ENCODE data around the gene OTOF. TPM values are rescaled to one million over a fixed set of nuclear protein-coding genes. Genes with fewer than 3 reads are reported as not detected.
A peak's percentile ranks its signal among the peaks of the same experiment; 100 is the strongest.

OTOF gene
- total and polyA plus RNA-seq, 10 donors, result 0.06 to 1.6 (median 0.25) TPM

DNA sequence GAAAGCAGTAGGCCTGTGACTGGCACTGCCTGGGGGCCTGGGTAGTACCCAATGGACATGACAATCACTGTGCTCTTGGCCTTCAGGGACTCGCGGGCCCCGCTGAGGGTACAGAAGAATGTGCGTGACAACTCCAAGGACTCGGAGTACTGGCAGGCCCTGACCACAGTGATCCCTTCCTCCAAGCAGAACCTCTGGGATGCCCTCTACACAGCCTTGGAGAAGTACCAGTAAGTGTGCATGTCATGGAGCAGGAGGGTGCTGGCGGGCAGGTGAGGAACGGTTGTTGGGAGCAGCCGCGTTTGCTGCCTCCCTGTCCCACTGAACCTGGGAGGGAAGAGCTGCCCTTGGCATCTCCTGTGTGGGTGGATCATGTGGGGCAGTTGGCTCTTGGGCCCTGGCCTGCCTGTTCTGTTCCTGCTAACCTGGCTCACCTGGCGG is 23.3 kb downstream of the OTOF start:
- WGBS, 5 donors, result 84 to 94% (median 90%) methylated on average over 10 of the region's 10 CpGs
- no peak for TF ChIP-seq POLR2AphosphoS5 (IDR thresholded peaks at IDR 0.05)
- TF ChIP-seq POLR2A (IDR thresholded peaks at IDR 0.05), result no peak
- no peak for TF ChIP-seq CTCF (IDR thresholded peaks at IDR 0.05 in 8 of 11, conservative IDR thresholded peaks at IDR 0.05 in 3 of 11)
- intact Hi-C loops (cut with DNase I; ENCODE audit: low total_unique reads), result no loop called here

DNA sequence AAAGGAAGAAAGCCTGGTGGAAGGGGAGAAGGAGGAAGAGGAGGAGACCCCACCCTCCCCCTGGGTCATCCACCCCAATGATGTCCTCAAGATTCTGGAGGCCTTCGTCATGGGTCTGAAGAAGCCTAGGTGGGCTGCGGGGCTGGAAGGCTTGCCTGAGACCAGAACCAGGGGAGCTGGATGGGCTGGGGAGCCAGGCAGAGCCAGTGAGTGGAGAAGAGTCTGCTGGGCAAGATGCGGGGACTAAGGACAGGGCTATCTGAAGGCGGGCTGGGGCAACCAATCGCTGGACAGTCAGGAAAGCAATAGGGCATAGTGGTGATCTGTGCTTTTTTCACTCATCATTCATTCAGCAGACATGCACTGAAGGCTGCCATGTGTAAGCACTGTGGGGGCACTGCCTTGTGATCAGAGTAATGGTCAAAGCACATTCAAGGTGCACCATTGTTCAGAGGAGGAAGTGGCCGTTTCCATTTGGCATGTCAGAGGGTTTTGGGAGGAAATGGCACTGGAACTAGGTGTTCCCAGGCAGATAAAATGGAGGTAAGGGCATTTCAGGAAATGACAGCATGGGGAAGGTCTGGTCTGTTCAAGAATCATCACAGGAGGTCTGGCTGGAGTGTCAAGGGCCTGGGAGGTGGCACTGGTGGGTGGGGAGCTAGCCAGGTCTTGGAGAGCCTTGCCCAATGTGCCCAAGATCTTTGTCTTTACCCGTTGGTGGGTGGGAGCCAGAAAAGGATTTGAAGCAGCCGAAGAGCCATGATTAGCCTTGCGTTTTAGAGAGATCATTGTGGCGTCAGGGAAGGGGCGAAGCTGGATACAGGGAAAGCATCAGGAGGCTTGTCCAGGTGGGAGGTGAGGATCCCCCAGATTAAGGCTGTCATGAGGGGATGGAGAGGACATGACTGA is 24.2 kb downstream of the OTOF start:
- intact Hi-C loops (cut with DNase I; ENCODE audit: low total_unique reads), result no loop called here
- WGBS, 5 donors, result 75 to 84% (median 81%) methylated on average over 11 of the region's 11 CpGs
- H3K4me1 ChIP-seq, result peaks cover 0 to 51% (median 22%) of the 10 kb centered on the region in 6 donors
- no peaks in the 10 kb centered on the region for H3K27me3 ChIP-seq (replicated peaks in 1 of 7)
- no peak for TF ChIP-seq POLR2A (IDR thresholded peaks at IDR 0.05)
- peak in 1 of 3 donors; percentile 80 for TF ChIP-seq POLR2AphosphoS5 (IDR thresholded peaks at IDR 0.05)
- no peak for TF ChIP-seq CTCF (IDR thresholded peaks at IDR 0.05 in 8 of 11, conservative IDR thresholded peaks at IDR 0.05 in 3 of 11)
- DNase-seq, result peak; percentile 33
- no peak overlapping the region for H3K27ac ChIP-seq
- H3K4me3 ChIP-seq, result no peak overlapping the region
- no peaks in the 10 kb centered on the region for H3K9me3 ChIP-seq
- no peaks in the 10 kb centered on the region for H3K36me3 ChIP-seq

More for the DNA sequence above, 23.3 kb downstream of the OTOF start:
- Histone ChIP-seq H3K4me1 (peaks cover 0 to 60% (median 24%) of the 10 kb centered on the region in 6 donors), H3K27ac (peak overlapping the region in 2 of 8 donors; percentile 70 to 82), H3K36me3 (no peaks in the 10 kb centered on the region), H3K9me3 (no peaks in the 10 kb centered on the region), H3K4me3 (peak overlapping the region in 1 of 8 donors; percentile 38), H3K27me3 (replicated peaks in 1 of 7) (no peaks in the 10 kb centered on the region)
- DNase-seq, result peak; percentile 66

DNA sequence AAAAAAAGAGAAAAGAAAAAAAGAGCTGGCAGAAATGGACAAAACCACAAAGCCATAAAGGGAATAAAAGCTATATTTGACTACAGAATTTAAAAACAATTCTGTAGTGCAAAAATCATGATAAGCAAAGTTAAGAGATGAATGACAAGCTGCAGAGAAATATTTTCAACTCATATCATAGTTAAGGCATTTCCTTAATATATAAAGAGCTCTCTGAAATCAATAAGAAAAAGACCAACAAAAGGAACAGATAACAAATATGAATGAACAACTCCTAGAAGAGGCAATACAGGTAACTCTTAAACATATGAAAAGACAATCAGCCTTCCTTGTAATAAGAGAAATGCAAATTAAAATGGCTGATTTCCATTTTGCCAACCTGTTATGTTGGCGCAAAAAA is 26.2 kb downstream of the OTOF start:
- DNase-seq, result no peak
- H3K27me3 ChIP-seq (replicated peaks in 1 of 7), result no peaks in the 10 kb centered on the region
- no peak overlapping the region for H3K27ac ChIP-seq
- no peak for TF ChIP-seq POLR2A (IDR thresholded peaks at IDR 0.05)
- no peak for TF ChIP-seq CTCF (IDR thresholded peaks at IDR 0.05 in 8 of 11, conservative IDR thresholded peaks at IDR 0.05 in 3 of 11)
- TF ChIP-seq POLR2AphosphoS5 (IDR thresholded peaks at IDR 0.05), result no peak
- no peak overlapping the region for H3K4me3 ChIP-seq
- H3K9me3 ChIP-seq, result no peaks in the 10 kb centered on the region
- intact Hi-C loops (cut with DNase I; ENCODE audit: low total_unique reads), result no loop called here
- 90 to 100% (median 98%) methylated on average over 1 of the region's 1 CpG for WGBS, 5 donors
- H3K36me3 ChIP-seq, result no peaks in the 10 kb centered on the region
- H3K4me1 ChIP-seq, result peaks cover 0 to 33% (median 13%) of the 10 kb centered on the region in 6 donors

DNA sequence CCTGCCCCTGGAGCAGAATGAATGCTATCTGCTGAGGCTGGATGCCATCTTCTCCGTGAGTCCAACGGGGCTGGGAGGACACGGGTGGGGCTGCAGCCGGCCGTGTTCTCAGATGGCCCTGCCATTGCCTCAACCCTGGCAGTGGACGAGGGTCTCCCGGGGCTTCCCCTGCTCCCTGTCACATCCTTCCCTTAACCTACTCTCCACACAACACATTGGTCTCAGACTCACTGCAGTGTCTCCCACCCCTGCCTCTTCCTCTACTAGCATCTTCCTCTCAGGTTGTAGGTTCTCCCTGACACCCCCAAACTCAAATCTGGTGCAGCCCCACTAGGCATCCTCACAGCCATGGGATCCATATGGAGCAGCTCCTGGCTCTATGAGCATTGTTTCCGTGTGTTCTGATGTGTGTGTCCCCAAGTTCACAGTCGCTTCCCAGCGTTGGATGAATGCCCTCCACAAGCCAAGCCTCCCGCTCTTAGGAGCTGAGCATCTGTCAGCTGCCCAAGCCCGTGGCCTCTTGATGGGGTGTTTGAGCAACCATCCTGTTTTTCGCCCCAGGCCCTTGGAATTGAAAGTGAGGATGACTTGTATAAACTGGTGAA is 27.8 kb downstream of the OTOF start:
- no peaks in the 10 kb centered on the region for H3K9me3 ChIP-seq
- H3K36me3 ChIP-seq, result no peaks in the 10 kb centered on the region
- H3K27ac ChIP-seq, result no peak overlapping the region
- peaks cover 0 to 17% (median 3%) of the 10 kb centered on the region in 6 donors for H3K4me1 ChIP-seq
- WGBS, 5 donors, result 80 to 93% (median 88%) methylated on average over 13 of the region's 13 CpGs
- TF ChIP-seq CTCF (IDR thresholded peaks at IDR 0.05 in 8 of 11, conservative IDR thresholded peaks at IDR 0.05 in 3 of 11) (no peak), POLR2A (IDR thresholded peaks at IDR 0.05) (no peak), POLR2AphosphoS5 (IDR thresholded peaks at IDR 0.05) (no peak)
- no peak for DNase-seq
- no peak overlapping the region for H3K4me3 ChIP-seq
- intact Hi-C loops (cut with DNase I; ENCODE audit: low total_unique reads), result no loop called here
- no peaks in the 10 kb centered on the region for H3K27me3 ChIP-seq (replicated peaks in 1 of 7)

All from spleen (tissue), 11 donors.